Fibroblast of the conjunctiva (primary cell): ENCODE results near the gene GTF2H1.
"Not testable (repeated sequence)": the region's sequence is repeated elsewhere in the genome, so short reads cannot be mapped to it uniquely, and the experiment has no call there.

Experiments
- DNase-seq: peaks from one replicate; pipeline ENCODE4 v3.0.0-alpha.2; 2010; ENCODE audit warnings: low read depth

The GTF2H1 gene

GRCh38 chr11:18375941-18376340 is 53.6 kb downstream of the GTF2H1 start:
- no peak for DNase-seq

GRCh38 chr11:18379201-18379600 is 56.8 kb downstream of the GTF2H1 start:
- no peak for DNase-seq

GRCh38 chr11:18383388-18384156 is 61.2 kb downstream of the GTF2H1 start:
- peak; percentile 99 for DNase-seq

- peak; percentile 83 for DNase-seq
Measured at GRCh38 chr11:18384157-18384641, 61.8 kb downstream of the GTF2H1 start.

- DNase-seq: no peak
Measured at GRCh38 chr11:18390088-18390487, 67.7 kb downstream of the GTF2H1 start.

GRCh38 chr11:18392434-18393321 is 70.3 kb downstream of the GTF2H1 start:
- no peak for DNase-seq

GRCh38 chr11:18393581-18394274 is 71.4 kb downstream of the GTF2H1 start:
- DNase-seq: no peak

GRCh38 chr11:18394275-18394927 is 72.0 kb downstream of the GTF2H1 start, which contains the start of gene LDHA:
TSS of gene LDHA (plus strand) at chr11:18394563. CDS start at chr11:18396843, 2,280 bp downstream.
- peak; percentile 95 for DNase-seq

- no peak for DNase-seq
Measured at GRCh38 chr11:18394928-18395734, 72.8 kb downstream of the GTF2H1 start.

GRCh38 chr11:18395735-18396504 is 73.6 kb downstream of the GTF2H1 start:
- DNase-seq: peak; percentile 100

- DNase-seq: no peak
Measured at GRCh38 chr11:18397921-18398320, 75.6 kb downstream of the GTF2H1 start.

- not testable (repeated sequence) for DNase-seq
Measured at GRCh38 chr11:18401077-18401476, 78.7 kb downstream of the GTF2H1 start.

GRCh38 chr11:18404062-18404461 is 81.7 kb downstream of the GTF2H1 start:
- no peak for DNase-seq

GRCh38 chr11:18407400-18407799 is 85.0 kb downstream of the GTF2H1 start:
- not testable (repeated sequence) for DNase-seq

GRCh38 chr11:18408558-18409291 is 86.4 kb downstream of the GTF2H1 start:
- no peak for DNase-seq

GRCh38 chr11:18416459-18416858 is 94.1 kb downstream of the GTF2H1 start:
- DNase-seq: no peak
